Right renal cortex interstitium (tissue), 3 donors: ENCODE measurements around the gene IMPG2. TPM values are rescaled to one million over a fixed set of nuclear protein-coding genes. Genes with fewer than 3 reads are reported as not detected.

Experiments used
- DNase-seq, 3 donors: peaks; one replicate each; pipeline ENCODE4 v3.0.0-alpha.2; 2013; ENCODE audit warnings: low read depth in 3 of 3, low spot score in 2 of 3
- polyA plus RNA-seq, 3 donors: library from polyadenylated mRNA; unstranded; fragments of 120-200 nt; gene quantifications; one replicate each; pipeline ENCODE4 v1.2.1, GENCODE V29; 2013; ENCODE audit not compliant: insufficient read length in 3 of 3

The IMPG2 gene
- polyA plus RNA-seq, 3 donors: 0.33 to 0.58 (median 0.41) TPM

DNA sequence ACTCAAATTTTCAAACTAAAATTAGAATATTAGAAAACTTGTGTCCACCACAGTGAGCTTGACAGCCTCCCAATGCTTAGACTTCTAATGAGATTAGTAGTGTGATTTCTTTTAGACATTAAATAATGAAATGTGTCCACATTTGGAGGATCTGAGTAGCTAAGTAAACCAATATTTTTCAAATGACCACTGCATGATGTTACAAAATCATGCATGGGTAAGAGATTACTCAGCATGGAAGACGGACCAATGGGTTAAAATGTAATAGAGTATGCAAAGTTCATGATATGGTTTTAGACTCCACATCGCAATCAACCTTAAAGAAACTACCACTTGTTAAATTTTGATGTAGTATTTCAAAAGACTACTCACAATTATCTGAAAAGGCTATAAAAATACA is 130.6 kb downstream of the IMPG2 start:
- no peak for DNase-seq

GRCh38 chr3:101189176-101189575 is 131.2 kb downstream of the IMPG2 start:
- no peak for DNase-seq

DNA sequence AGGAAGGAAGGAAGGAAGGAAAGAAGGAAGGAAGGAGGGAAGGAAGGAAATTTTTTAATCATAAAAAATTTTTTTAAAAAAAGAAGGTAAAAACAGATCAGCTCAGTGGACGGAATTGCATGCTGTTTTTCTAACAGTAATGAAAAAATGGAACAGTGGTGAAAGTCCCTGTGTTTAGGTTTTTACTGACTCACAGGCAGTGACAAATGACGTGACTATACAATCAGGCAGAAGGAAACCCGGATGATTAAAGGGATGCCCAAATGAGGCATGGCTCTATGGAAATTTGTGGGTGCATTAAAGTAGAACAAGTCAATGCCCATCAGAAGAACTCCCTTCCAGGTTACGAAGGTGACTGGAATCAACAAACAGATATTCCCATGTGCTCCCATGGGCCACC is 135.0 kb downstream of the IMPG2 start:
- no peak for DNase-seq

GRCh38 chr3:101184111-101184510 is 136.3 kb downstream of the IMPG2 start:
- DNase-seq: no peak

DNA sequence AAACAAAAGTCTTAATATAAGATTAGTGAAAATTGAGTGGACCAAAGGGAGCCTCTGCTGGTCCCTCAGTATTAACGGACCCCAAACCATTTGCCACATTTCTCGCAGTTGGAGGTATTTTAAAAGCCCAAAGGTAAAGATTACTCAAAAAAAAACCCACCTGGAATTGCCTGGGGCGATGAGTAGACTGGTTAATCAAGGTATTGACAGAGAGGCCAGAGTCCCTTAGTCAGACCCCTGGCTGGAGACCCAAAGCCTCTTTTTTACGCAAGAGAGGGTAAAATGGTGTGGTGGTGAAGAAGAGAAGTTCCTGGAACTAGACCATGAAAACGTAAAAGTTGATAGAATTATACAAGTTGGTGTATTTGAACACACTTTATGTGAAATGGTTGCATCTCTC is 137.2 kb downstream of the IMPG2 start:
- no peak for DNase-seq

DNA sequence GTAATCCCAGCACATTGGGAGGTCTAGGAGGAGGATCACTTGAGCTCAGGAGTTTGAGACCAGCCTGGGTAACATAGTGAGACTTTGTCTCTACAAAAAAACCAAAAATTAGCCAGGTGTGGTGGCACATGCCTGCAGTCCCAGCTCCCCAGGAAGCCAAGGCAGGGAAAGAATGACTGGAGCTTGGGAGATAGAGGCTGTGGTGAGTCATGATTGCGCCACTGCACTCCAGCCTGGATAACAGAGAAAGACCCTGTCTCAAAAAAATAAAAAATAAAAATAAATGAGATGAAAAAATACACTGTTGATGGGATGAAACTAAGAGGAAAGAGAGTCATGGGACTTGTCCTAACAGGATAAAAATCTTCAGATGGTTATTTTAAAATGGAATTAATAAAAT is 137.6 kb downstream of the IMPG2 start:
- no peak for DNase-seq

DNA sequence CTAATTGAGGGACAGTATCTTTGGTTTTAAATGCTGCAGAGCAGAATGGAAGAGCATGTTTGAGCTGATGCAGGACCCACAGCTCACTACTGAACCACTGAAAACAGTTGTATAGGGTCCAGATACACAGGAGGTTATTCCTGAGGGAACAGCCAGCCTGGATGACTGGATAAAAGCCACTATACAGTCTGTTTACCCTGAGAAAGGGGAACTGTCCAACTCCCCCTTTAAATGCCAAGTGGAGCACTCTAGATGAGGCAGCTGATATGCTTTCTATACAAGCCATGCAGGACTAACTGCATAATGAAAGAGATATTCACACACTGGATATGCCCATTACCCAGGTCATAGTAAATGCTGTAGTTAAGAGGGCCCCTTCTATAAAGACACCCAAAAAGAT is 138.6 kb downstream of the IMPG2 start:
- DNase-seq: no peak

- no peak for DNase-seq
Observed at GRCh38 chr3:101179637-101180036, 140.7 kb downstream of the IMPG2 start.

- no peak for DNase-seq
Observed at GRCh38 chr3:101177577-101177976, 142.8 kb downstream of the IMPG2 start.

Other genes with a start within 250 kb of the IMPG2 start
- 10 to 100 TPM; 61.6 to 83.6 (median 79.8) TPM for gene SENP7, start 192.6 kb upstream of the IMPG2 start, polyA plus RNA-seq
- gene TRMT10C, start 241.3 kb upstream of the IMPG2 start, polyA plus RNA-seq: 10 to 100 TPM; 38.7 to 44.5 (median 38.9) TPM